DMS53 treated with DMSO at 0.1 percent for 48 hours (cell line): ENCODE measurements around the gene C16orf78.

Experiments used
- DNase-seq: peaks from one replicate; lab custom pipeline; 2025; ENCODE audit not compliant: unreplicated experiment; lab: John Stamatoyannopoulos, UW

C16orf78 gene

GRCh38 chr16:49428808-49429207, 55.2 kb downstream of the C16orf78 start:
- DNase-seq: no peak

DNA sequence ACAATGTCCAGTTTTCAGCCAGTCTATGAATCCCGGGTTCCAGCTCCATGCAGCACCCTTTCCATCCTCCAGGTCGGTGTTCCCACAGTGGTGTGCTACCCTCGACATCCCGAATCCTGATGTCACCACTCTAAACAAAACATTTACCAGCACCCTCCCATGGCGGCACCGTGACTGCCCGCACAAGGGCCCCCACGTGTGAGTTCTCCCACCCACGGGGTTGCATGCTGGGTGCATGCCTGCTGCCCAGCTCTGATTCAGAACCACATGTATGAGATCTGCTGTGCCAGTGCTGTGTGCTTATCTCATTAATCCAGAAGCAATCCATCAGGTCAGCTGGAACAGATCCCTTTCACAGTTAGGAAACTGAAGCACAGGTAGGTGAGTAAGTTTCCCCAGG, 57.4 kb downstream of the C16orf78 start:
- no peak for DNase-seq

- no peak for DNase-seq
These were observed 58.1 kb downstream of the C16orf78 start for GRCh38 chr16:49431591-49432290.

DNA sequence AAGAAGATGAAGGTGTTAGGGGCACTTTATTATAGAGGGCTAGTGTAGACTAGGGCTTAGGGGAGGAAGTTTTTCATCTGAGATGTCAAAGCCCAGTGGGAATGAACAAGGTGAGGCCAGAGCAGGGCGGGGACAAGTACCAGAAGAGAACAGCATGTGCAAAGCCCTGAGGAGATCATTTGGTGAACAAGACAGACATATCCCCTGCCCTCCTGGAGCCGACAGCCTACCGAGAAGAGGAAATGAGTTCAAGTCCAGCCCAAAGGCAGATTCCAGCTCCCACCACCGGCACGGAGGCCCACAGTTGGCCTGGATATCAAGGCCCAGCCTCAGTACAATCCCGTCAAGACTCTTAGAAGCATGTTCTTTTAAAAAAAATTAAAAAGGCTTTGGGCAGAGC, 61.1 kb downstream of the C16orf78 start:
- DNase-seq: no peak

- DNase-seq: no peak
These were observed 62.6 kb downstream of the C16orf78 start for GRCh38 chr16:49436181-49436580.

DNA sequence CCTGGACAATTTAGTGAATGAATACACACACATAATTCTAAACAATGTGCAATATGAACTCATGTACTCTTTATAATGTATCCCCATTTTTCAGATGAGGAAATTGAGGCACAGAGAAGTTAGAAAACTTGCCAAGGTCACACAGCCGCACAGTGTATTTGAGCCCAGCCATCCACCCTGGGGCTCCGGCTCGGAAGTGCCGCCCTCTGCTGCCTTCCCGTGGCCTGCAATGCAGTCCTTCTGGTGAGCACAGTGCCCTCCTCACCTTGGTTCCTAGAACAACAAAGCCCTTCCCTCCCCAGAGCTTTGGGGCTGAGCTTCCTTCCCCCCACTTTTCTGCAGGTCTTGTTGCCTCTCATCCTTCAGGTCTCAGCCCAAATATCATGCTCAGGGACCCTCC, 63.7 kb downstream of the C16orf78 start:
- no peak for DNase-seq

GRCh38 chr16:49439050-49439449, 65.4 kb downstream of the C16orf78 start:
- DNase-seq: no peak

DNA sequence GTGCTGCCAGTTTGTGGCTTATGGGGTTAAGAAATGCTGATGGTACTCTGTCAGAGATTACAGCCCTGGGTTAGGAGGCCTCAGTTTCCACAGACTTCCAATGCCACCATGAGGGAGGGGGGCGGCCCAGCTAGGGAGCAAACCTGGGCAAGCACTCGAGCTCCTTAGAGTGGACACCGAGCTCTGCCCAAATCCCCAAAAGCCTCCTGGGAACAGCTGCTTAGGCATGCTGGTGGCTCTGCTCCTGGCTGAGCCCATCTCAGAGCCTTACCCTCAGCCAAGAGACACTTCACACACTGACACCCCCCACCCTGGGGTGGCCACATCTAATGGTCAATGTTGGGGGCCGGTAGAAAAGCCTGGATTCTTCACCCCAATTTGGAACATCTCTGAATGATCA, 66.1 kb downstream of the C16orf78 start:
- DNase-seq: no peak

GRCh38 chr16:49440156-49441065, 66.8 kb downstream of the C16orf78 start:
- DNase-seq: no peak

- no peak for DNase-seq
These were observed 67.8 kb downstream of the C16orf78 start for GRCh38 chr16:49441366-49441780.

- no peak for DNase-seq
These were observed 69.2 kb downstream of the C16orf78 start for GRCh38 chr16:49442805-49443204.

DNA sequence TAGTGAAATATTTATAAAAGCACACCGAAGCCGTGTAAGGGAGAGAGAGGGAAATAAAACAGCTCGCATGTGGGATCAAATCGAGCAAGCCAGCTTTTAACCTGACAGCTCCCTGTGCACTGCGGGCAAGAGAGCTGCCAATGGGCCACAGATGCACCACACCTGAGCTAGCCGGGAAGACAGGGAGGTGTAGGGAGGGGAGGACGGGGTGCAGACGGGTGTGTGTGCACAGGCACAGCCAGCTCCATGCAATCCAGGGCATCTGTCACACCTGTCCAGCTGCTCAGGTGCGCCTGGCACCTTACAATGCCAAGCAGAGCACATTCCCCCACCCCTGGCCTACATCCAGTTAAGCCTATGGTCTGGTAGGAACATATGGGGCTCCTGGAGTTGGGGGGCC, 70.0 kb downstream of the C16orf78 start:
- no peak for DNase-seq

- no peak for DNase-seq
These were observed 73.2 kb downstream of the C16orf78 start for GRCh38 chr16:49446805-49447204.
